ENCODE data around the gene ELANE.
"Not testable (repeated sequence)": the region's sequence is repeated elsewhere in the genome, so short reads cannot be mapped to it uniquely, and the experiment has no call there.

DNA sequence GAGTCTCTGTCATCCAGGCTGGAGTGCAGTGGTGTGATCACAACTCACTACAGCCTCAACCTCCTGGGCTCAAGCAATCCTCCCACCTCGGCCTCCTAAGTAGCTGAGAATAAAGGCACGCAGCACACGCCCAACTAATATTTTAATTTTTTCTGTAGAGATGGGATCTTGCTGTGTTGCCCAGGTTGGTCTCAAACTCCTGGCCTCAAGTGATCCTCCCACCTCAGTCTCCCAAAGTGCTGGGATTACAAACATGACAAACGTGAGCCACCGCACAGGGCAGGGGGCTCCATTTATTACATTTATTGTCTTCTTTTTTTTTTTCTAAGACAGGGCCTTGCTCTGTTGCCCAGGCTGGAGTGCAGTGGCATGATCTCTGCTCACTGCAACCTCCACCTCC is 31.9 kb upstream of the ELANE start:
- TF ChIP-seq, protein P1, sequence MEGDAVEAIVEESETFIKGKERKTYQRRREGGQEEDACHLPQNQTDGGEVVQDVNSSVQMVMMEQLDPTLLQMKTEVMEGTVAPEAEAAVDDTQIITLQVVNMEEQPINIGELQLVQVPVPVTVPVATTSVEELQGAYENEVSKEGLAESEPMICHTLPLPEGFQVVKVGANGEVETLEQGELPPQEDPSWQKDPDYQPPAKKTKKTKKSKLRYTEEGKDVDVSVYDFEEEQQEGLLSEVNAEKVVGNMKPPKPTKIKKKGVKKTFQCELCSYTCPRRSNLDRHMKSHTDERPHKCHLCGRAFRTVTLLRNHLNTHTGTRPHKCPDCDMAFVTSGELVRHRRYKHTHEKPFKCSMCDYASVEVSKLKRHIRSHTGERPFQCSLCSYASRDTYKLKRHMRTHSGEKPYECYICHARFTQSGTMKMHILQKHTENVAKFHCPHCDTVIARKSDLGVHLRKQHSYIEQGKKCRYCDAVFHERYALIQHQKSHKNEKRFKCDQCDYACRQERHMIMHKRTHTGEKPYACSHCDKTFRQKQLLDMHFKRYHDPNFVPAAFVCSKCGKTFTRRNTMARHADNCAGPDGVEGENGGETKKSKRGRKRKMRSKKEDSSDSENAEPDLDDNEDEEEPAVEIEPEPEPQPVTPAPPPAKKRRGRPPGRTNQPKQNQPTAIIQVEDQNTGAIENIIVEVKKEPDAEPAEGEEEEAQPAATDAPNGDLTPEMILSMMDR (IDR thresholded peaks at IDR 0.05) = not testable (repeated sequence)
- TF ChIP-seq POLR2A (IDR thresholded peaks at IDR 0.05) = not testable (repeated sequence)

All from esophagus squamous epithelium (tissue), 4 donors.